COLO829 (cell line): ENCODE results near the gene KMT2A.
A peak's percentile ranks its signal among the peaks of the same experiment; 100 is the strongest.
"Not testable (repeated sequence)": the region's sequence is repeated elsewhere in the genome, so short reads cannot be mapped to it uniquely, and the experiment has no call there.

Experiments used
- DNase-seq: peaks from one replicate; pipeline ENCODE4 v3.0.0; 2012; ENCODE audit warnings: low spot score

The KMT2A gene

DNA sequence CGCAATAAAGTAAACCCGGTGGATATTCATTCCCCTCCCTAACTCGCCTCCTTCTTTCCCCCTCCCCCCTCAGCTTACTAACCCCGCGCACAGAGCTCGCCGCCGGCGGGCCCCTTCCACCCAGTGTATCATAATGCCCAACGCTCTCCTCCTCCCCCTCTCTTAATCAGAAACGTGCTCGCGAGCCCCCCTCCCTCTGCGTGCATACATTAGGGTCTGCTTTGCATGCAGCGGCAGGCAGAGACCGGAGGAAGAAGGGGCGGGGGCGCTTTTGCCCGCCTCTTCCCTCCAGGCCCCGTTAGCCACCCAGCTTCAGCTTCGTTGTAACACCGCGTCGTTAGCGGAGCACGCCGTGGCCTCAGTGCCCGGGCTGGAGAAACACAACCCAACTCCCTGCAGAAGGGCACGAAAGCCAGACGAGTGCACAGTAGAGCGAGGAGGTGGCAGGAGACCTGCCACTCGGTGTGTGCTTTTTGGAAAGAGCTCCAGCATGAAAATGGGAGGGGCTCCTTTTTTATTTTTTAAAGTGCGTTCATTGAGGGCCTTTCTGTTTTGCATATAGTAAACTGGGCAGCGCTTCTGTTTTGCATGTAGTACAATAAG lies 901 bp upstream of the KMT2A start:
- DNase-seq: no peak

DNA sequence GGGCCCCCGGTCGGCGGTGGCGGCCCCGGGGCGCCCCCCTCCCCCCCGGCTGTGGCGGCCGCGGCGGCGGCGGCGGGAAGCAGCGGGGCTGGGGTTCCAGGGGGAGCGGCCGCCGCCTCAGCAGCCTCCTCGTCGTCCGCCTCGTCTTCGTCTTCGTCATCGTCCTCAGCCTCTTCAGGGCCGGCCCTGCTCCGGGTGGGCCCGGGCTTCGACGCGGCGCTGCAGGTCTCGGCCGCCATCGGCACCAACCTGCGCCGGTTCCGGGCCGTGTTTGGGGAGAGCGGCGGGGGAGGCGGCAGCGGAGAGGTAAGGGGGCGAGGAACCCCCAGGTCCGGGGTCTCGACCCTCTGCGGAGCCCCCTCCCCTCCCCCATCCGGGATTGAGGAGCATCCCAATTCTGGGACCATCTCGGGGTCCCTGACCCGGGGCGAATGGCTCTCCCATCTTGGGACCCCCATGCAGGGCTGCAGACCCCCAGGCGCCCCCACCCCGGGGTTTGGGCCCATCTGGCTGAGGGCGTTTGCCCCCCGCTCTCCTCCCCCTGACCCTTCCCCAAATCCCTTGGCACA lies 431 bp downstream of the KMT2A start:
- no peak for DNase-seq

DNA sequence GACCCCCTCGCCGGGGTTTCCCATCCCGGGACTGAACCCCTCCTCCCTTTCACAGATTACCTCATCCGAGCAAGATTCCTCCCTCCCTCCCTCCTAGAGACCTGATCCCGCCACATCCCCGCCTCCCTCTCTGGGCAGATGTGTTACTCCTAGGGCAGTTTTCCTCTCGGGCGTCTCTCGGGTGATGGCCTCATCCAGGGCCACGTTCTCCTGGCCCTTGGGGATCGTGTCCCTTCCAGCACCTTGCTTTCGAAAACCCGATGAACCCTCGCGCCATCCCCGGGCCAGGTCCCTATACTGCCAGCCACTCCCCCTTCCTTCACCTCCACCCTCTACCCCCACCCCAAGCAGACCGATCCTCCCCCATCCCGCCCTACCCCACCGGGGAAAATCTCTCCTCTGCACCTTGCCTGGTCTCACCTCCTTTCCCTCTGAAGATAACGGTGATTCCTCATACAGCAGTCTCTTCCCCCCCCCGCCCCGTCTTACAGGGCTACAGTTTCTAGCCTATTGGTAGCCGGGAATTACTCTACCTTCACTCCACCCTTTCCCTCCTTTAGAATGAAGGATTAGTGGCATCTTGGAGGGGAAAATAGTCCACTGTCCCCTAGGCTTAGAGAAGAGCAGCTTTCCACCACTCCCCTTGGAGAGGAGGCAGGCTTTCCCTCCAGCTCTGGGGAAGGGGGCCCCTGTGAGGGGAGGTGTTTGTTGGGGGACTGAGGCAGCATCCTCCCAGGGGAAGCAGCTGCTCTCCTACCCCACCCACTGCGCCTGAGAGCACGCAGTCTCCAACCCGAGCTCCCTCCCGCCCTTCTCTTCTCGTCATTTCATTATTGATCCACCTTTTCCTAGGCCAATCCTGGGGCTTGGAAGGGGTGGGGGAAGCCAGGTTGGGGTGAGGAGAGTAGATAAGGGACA lies 1.2 kb downstream of the KMT2A start:
- DNase-seq: no peak

DNA sequence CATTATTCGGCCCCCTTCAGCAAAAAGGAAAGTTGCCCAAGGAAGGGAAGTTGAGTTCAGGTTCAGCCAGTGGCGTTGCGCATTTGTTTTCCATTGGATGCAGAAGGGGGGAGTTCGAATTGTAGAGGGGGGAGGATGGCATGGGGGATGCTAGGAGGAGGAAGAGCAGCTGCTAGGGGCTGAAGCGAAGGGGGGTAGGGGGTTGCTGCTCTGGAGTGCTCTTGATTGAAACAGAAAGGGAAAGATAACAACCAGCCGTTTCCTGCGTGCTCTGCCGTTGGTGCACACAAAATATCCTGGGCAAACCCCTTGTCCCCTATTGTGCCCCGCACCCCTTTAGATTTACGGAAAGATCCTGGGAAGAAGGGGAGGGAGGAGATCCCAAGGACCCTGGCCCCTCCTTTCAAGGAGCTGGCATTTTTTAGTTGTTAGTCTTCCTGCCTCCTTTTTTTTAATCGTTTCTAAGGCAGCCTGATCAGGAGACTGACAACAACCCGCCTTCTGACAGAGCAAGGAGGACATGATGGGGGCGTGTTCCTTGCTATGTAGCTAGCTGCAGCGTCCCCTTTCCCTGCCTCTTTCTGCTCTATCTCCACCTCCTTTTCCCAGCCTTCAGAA lies 2.1 kb downstream of the KMT2A start:
- DNase-seq: peak; percentile 79

DNA sequence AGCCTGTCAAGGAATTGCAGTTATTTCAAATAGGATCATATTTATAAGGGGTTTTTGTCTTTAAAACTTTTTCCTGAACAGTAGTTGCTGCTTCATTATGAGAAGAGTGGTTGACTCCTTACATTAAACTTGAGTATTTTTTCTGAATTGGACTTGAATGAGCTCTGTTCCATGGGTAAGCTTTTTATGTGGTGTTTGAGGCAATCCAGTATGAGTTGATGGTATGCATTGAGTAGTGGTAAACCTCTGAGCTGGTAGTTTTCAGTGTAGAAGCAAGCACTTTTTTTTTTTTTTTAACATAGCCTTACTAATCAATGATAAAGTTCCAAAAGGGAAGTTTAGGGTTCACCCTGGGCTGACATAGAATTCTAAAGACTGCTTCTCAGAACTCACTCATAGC lies 3.4 kb downstream of the KMT2A start:
- DNase-seq: no peak

DNA sequence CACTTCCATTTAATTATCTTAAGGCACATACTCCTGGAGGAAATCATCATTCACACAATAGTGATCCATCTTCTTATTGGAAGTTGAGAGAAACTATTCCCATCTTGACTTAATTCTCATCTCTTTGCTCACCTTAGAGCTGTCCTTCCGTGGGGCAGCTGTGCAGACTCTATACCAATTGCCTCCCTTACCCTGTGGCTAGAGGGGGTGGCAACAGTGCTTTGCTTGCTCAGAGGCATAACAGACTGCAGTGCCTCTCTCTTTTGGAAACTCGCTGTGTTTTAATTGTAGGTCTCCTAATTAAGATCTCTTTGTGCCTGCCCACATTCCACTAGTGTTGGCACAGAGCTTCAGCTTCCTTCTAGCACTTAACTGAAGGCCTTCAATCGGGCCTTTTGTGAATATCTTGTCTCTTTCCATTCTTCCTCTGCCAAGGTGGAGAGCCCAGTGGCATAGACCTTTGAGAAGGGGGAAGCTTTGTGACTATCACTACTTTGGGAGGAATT lies 5.5 kb downstream of the KMT2A start:
- no peak for DNase-seq

DNA sequence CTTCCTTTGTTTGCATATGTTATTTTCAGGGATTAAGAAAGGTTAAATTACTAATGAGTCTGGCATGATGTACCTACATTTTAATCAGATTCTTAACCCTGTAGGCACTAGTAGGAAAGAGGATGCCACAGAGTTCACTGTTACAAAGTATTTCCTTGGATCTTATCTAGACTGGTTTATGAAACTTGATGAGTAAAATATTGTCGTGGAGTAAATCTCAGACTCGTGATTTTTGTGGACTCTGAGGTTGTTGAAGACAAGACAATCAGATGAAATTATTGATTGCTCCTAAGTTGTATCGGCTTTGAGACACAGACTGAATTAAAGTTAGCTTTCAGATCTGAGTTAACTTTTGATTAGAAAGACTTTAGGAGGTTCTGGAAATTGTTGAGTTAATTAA lies 6.0 kb downstream of the KMT2A start:
- DNase-seq: no peak

DNA sequence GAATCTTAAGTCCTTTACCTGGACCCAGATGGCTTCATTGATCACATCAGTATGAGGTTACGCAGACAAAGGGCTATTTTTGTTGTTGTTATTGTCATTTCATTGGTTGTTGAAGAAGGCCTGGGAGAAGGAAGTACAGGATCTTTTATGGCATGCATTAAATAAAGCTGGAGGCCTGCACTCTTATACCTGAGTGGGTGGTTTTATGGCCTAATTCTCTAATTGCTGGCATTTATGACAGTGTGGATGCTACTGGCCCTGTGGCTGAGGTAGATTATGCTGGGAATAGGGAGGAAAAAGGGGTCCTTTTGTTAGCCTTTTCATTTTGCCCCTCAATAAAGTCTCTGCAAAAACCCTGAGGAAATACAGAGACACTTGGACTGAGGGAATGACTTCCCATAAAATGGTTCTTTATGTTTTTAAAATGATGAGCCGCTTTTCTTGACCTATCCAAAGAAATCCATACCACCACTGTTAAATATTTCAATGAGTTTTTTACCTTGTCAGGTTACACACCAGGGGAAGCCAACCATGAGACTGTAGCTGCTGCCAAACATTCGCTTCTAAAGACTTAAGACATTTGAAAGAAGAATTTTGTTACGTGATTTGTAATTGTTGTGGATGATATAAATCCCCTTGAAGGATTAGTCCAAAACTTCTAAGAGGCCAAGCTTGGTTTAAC lies 6.8 kb downstream of the KMT2A start:
- no peak for DNase-seq

DNA sequence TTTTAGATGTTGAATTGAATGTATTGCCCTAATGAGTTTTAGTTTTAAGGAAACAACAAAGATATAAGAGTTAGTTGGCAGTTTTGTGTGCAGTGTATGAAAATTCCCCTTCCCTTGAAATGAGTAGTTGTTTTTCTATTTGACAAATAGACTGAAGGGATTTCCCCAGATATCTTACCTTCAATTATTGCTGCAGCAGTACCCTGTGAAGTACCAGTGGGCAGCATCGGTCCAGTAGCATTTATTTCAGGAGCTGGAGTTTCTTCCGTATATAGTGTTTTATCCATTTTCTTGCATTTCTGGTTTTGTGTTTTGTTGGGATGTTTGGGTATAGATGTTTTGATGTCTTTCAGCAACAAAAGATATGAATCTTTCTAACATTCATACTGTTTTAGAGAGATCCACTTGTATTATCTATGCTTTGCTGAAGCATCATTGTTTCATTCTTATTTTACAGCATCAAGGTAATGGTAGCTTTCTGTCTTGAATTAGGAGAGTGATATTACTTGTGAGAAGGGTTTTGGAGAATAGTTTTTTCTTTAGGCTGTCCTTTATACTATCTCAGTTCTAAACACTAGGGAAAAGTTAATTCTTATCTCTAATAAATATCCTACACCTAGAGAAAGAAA lies 7.4 kb downstream of the KMT2A start:
- no peak for DNase-seq

DNA sequence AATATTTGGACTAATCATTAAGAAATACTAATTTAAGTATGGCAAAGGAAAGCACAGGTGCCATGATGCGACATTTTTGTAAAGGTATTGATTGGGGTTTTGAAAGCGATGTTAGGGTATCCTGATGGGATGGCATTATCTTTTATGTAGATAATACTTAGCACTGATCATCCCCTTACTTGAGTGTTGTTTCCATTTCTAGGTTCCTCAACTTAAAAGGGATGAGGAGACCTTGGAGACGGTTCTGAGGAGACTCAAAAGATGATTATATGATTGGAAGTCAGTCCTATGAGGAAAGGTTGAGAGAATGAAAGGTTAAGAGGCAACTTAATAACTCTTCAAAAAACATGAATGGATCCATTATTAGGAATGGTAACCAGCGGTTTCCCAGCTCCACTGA lies 11.1 kb downstream of the KMT2A start:
- no peak for DNase-seq

DNA sequence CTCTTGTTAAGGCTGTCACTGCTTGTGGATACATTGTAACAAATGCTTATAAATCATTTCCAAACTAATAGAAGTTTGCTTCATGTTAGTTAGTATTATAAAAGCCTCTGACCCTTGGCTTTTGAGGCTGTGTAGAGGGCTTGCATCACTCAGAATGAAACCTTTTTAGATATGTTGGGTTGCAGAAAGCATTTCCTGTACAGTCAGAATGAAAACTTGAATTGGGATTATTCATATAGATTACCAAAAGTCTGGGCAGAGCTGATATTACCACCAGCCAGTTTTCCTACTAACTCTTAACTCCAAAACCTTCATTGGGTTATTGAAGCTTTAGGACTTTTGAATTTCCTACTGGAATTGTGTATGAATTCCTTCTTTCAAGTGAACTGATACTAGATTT lies 12.0 kb downstream of the KMT2A start:
- DNase-seq: no peak

DNA sequence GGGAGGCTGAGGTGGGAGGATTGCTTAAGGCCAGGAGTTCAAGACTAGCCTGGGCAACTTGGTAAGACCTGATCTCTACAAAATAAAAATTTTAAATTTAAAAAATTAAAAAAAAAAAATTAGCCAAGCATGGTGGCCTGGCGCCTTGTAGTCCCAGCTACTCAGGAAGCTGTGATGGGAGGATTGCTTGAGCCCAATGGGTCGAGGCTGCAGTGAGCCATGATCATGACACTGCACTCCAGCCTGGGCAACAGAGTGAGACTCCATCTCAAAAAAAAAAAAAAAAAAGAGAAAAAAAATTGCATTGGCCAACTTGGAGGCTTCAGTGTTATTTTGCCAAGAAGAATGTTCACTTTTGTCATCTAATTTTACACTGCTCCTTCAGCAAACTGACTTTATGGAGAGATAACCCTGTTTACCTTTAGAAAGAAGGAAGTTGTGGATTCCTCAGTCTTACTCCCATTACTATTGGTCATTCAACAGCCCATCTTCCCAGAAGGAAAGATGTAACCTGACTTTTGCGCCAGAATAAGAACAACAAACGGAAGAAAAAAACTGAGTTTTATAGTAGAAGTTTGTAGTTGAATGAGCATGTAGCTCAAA lies 13.1 kb downstream of the KMT2A start:
- DNase-seq: no peak

DNA sequence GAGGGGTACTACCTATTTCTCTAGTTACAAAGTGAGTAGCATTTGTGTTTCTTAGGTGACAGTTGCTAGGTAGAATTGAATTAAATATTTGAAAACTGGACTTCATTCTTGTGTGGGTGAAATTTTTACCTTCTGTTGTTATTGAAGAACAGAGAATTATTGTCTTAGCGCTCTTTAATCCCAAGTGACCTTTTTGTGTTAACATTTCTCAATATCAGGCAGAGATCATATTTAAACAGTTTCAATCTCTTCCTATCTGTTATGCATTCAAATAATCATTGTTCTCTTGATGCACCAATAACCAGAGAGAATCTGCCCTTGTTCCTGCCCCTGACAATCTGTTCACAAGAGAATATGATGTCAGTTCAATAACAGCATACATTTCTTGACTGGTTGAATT lies 14.2 kb downstream of the KMT2A start:
- DNase-seq: no peak

DNA sequence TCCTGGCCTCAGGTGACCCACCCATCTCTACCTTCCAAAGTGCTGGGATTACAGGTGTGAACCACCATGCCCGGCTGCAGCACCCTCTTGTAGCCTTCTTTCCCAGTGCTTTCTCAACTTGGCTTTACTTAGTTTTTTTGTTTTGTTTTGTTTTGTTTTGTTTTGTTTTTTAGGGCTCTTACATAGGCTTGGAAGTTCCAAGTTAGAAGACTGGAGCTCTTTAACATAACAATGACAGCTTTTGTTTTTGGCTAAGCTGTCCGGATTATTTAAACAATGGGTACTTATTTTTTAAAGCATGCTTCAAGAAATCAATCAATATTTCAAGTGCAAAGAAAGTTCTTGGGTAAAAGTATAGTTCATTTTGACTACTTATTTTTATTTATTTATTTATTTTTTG lies 25.9 kb downstream of the KMT2A start:
- DNase-seq: no peak

DNA sequence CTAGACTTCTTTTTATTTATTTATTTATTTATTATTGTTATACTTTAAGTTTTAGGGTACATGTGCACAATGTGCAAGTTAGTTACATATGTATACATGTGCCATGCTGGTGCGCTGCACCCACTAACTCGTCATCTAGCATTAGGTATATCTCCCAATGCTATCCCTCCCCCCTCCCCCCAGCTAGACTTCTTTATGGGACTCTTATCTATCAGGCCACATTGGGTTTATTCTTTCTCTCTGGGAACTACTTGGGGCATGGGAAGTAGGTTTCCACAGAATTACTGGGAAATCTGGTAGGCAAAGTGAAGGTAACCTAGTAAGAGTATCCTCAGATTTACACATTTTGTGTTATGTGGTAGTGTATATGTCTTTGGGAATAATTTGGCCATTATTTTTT lies 32.7 kb downstream of the KMT2A start:
- DNase-seq: not testable (repeated sequence)

DNA sequence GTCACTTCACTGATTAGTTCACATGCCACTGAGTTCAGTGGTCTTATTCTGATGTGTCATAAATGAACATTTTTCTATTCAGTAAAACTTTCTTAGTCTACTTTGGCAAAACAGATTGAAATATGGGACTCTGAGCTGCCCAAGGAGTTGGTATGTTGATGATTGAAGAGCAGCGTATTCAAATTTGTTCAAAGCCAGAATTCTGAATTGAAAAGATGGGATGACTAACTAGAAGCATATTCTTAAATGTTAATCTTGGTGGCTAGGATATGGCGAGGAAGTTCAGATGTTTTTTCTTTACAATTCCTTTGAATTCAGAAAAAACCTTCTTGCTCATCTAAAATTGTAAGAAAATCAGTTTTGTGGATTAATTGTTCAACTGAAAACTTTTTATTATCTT lies 34.7 kb downstream of the KMT2A start:
- DNase-seq: no peak

DNA sequence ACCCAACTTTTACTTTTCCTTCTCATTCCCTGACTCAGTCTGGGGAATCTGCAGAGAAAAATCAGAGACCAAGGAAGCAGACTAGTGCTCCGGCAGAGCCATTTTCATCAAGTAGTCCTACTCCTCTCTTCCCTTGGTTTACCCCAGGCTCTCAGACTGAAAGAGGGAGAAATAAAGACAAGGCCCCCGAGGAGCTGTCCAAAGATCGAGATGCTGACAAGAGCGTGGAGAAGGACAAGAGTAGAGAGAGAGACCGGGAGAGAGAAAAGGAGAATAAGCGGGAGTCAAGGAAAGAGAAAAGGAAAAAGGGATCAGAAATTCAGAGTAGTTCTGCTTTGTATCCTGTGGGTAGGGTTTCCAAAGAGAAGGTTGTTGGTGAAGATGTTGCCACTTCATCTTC lies 37.2 kb downstream of the KMT2A start:
- DNase-seq: no peak

DNA sequence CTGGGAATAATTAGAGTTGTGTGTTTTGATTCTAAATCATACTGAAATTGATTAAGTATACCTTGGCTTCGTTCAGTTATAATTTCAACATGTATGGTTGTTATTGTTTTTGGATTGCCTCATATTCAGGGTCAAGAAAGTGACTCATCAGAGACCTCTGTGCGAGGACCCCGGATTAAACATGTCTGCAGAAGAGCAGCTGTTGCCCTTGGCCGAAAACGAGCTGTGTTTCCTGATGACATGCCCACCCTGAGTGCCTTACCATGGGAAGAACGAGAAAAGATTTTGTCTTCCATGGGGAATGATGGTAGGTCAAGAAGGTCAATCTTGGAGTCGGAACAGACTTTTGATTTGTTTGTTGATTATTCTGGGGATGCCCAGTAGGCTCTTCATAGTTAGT lies 40.4 kb downstream of the KMT2A start:
- DNase-seq: no peak

DNA sequence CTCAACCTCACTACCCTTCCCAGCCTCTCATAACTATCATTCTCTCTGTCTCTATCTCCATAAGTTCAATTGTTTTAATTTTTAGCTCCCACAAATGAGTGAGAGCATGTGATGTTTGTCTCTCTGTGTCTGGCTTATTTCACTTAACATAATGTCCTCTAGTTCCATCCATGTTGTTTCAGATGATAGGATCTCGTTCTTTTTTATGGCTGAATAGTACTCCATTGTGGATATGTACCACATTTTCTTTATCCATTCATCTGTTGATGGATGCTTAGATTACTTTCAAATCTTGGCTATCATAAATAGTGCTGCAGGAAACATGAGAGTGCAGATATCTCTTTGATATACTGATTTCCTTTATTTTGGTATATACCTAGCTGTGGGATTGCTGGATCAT lies 44.9 kb downstream of the KMT2A start:
- DNase-seq: not testable (repeated sequence)

DNA sequence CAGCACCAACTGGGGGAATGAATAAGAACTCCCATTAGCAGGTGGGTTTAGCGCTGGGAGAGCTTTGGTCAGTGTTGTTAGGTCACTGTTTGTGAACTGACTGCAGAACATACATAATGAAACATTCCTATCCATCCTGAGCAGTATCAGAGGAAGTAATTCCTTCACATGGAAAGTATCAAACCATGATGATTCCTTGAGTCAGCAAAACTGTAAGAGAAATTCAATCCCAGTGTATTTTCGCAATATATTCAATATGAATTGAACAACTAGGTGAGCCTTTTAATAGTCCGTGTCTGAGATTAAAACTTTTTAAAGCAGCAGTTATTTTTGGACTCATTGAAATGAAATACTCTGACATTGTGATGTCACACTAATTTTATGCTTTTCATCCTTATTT lies 48.1 kb downstream of the KMT2A start:
- no peak for DNase-seq

DNA sequence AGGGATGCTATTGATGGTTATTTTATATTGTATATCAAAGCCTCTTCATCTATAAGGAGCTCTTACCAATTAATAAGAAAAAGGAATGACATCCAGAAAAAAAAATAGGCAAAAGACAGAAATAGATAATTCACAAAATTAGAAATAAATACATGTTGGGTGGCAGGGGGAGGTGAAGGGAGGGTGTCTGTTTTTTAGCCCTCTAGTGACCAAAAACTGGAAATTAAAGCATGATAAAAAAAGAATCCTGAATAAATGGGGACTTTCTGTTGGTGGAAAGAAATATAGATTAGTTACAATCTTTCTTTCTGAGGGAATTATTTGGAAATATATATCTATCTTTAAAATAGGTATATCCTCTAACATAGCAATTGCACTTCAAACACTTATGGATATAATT lies 49.0 kb downstream of the KMT2A start:
- DNase-seq: no peak
